Naive B cell (primary cell): ENCODE results near the gene AXIN2. TPM values are rescaled to one million over a fixed set of nuclear protein-coding genes. Genes with fewer than 3 reads are reported as not detected.

Source experiments
- ATAC-seq, 2 donors: fragments of 150-1000 bp; cut with Tn5 transposase; 2 replicates each; pipeline ENCODE4 v1.10.0; 2021; ENCODE audit warnings: low read depth in 2 of 2, mild to moderate bottlenecking in 2 of 2, moderate library complexity in 2 of 2
- DNase-seq: peaks from one replicate; pipeline ENCODE4 v3.0.0; 2022
- H3K27ac Mint-ChIP-seq, 6 donors: one replicate each; pipeline ENCODE4 v1.8.0; 2020 to 2022; ENCODE audit warnings: mild to moderate bottlenecking in 6 of 6, mixed read lengths in 6 of 6, moderate library complexity in 5 of 6, inconsistent platforms in 2 of 6
- H3K27me3 Mint-ChIP-seq, 3 donors: one replicate each; pipeline ENCODE4 v1.8.0; 2021 to 2022; ENCODE audit warnings: mixed read lengths in 3 of 3, mild to moderate bottlenecking in 1 of 3
- H3K36me3 Mint-ChIP-seq, 2 donors: one replicate each; pipeline ENCODE4 v1.8.0; 2020 to 2022; ENCODE audit warnings: mixed read lengths in 2 of 2, inconsistent platforms in 1 of 2, mild to moderate bottlenecking in 1 of 2
- H3K4me1 Mint-ChIP-seq, 3 donors: one replicate each; pipeline ENCODE4 v1.8.0; 2020 to 2022; ENCODE audit warnings: mixed read lengths in 3 of 3, inconsistent platforms in 1 of 3, mild to moderate bottlenecking in 1 of 3, moderate library complexity in 1 of 3
- H3K4me3 Mint-ChIP-seq, 8 donors: one replicate each; pipeline ENCODE4 v1.8.0; 2020 to 2022; ENCODE audit warnings: mild to moderate bottlenecking in 8 of 8, mixed read lengths in 8 of 8, moderate library complexity in 8 of 8, inconsistent platforms in 2 of 8
- H3K9me3 Mint-ChIP-seq, 7 donors: one replicate each; pipeline ENCODE4 v1.8.0; 2020 to 2022; ENCODE audit warnings: mixed read lengths in 7 of 7, mild to moderate bottlenecking in 5 of 7, inconsistent platforms in 2 of 7, moderate library complexity in 1 of 7
- polyA plus RNA-seq, 6 donors: library from polyadenylated mRNA; unstranded; fragments of 300-500 nt; fragmentation: Illumina TruSeq; gene quantifications; one replicate each; pipeline ENCODE4 v1.2.3, GENCODE V29; 2021; ENCODE audit warnings: low read depth in 6 of 6

The AXIN2 gene
- polyA plus RNA-seq, 6 donors from 2014 or later: 0.08 to 4.7 (median 0.69) TPM; not detected in 3

GRCh38 chr17:65479282-65479681 lies 82.2 kb downstream of the AXIN2 start:
- H3K27ac Mint-ChIP-seq: no peak overlapping the region
- DNase-seq: no peak
- H3K4me1 Mint-ChIP-seq: no peaks in the 10 kb centered on the region
- H3K9me3 Mint-ChIP-seq: peaks cover 0 to 10% (median 2%) of the 10 kb centered on the region in 7 donors
- H3K27me3 Mint-ChIP-seq: peaks cover 5 to 11% (median 8%) of the 10 kb centered on the region in 3 donors
- no peak overlapping the region for H3K4me3 Mint-ChIP-seq
- H3K36me3 Mint-ChIP-seq: no peaks in the 10 kb centered on the region
- ATAC-seq: no peak
